Activated T-cell treated with anti-CD3 and anti-CD28 coated beads, Interleukin-2, amount 50 U/mL, for 24 hours (primary cell): ENCODE data around the gene LONP2.

Experiments used
- DNase-seq: peaks from one replicate; pipeline ENCODE4 v3.0.0-alpha.2; 2020
- H3K27ac Mint-ChIP-seq: 2 replicates; pipeline ENCODE4 v1.8.0; 2020; ENCODE audit warnings: mild to moderate bottlenecking, mixed read lengths
- H3K27me3 Mint-ChIP-seq: 2 replicates; pipeline ENCODE4 v1.8.0; 2020; ENCODE audit warnings: mixed read lengths
- H3K36me3 Mint-ChIP-seq: 2 replicates; pipeline ENCODE4 v1.8.0; 2020; ENCODE audit warnings: low read depth, mixed read lengths
- H3K4me1 Mint-ChIP-seq: 2 replicates; pipeline ENCODE4 v1.8.0; 2020; ENCODE audit warnings: low read depth, mixed read lengths
- H3K4me3 Mint-ChIP-seq: 2 replicates; pipeline ENCODE4 v1.8.0; 2020; ENCODE audit warnings: mild to moderate bottlenecking, moderate library complexity, mixed read lengths
- H3K9me3 Mint-ChIP-seq: 2 replicates; pipeline ENCODE4 v1.8.0; 2020; ENCODE audit warnings: mixed read lengths

The LONP2 gene

GRCh38 chr16:48256579-48257177 is 12.6 kb downstream of the LONP2 start:
- H3K9me3 Mint-ChIP-seq: no peaks in the 10 kb centered on the region
- peaks cover 5% of the 10 kb centered on the region for H3K4me1 Mint-ChIP-seq
- no peaks in the 10 kb centered on the region for H3K27me3 Mint-ChIP-seq
- peaks cover 91% of the 10 kb centered on the region for H3K36me3 Mint-ChIP-seq
- H3K27ac Mint-ChIP-seq: no peak overlapping the region
- H3K4me3 Mint-ChIP-seq: no peak overlapping the region
- DNase-seq: no peak

- peaks cover 4% of the 10 kb centered on the region for H3K4me1 Mint-ChIP-seq
- peaks cover 5% of the 10 kb centered on the region for H3K9me3 Mint-ChIP-seq
- H3K36me3 Mint-ChIP-seq: peaks cover 91% of the 10 kb centered on the region
- no peak overlapping the region for H3K27ac Mint-ChIP-seq
- DNase-seq: no peak
- H3K4me3 Mint-ChIP-seq: no peak overlapping the region
- no peaks in the 10 kb centered on the region for H3K27me3 Mint-ChIP-seq
Measured at GRCh38 chr16:48261569-48261968, 17.5 kb downstream of the LONP2 start.

GRCh38 chr16:48262631-48263030 is 18.5 kb downstream of the LONP2 start:
- Mint-ChIP-seq H3K9me3 (peaks cover 5% of the 10 kb centered on the region), H3K27ac (no peak overlapping the region), H3K4me1 (peaks cover 5% of the 10 kb centered on the region), H3K4me3 (no peak overlapping the region), H3K36me3 (peaks cover 89% of the 10 kb centered on the region), H3K27me3 (no peaks in the 10 kb centered on the region)
- DNase-seq: no peak

DNA sequence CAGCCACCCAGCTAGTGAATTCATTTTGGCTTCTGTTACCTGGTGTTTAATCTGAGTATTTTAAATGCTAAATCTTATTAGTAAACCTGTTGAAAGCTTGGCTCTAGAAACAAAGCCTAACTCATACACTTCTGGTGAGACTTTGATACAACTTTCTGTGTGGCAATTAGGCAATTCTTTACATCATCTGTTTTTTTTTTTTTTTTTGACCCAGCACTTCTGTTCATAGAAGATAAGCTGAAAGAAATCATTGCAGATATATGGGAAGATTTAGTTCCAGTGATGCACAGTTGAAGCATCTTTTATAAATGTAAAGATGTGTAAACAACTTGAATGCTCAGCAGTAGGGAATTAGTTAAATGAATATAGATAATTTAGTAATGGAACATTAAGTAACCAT is 24.9 kb downstream of the LONP2 start:
- Mint-ChIP-seq H3K4me1 (peaks cover 11% of the 10 kb centered on the region), H3K4me3 (no peak overlapping the region), H3K27me3 (no peaks in the 10 kb centered on the region), H3K27ac (no peak overlapping the region), H3K36me3 (peaks cover 73% of the 10 kb centered on the region), H3K9me3 (no peaks in the 10 kb centered on the region)
- DNase-seq: no peak

- Mint-ChIP-seq H3K27me3 (no peaks in the 10 kb centered on the region), H3K4me1 (peaks cover 8% of the 10 kb centered on the region), H3K27ac (no peak overlapping the region), H3K9me3 (no peaks in the 10 kb centered on the region), H3K36me3 (peaks cover 76% of the 10 kb centered on the region), H3K4me3 (no peak overlapping the region)
- no peak for DNase-seq
Measured at GRCh38 chr16:48271728-48272127, 27.6 kb downstream of the LONP2 start.

DNA sequence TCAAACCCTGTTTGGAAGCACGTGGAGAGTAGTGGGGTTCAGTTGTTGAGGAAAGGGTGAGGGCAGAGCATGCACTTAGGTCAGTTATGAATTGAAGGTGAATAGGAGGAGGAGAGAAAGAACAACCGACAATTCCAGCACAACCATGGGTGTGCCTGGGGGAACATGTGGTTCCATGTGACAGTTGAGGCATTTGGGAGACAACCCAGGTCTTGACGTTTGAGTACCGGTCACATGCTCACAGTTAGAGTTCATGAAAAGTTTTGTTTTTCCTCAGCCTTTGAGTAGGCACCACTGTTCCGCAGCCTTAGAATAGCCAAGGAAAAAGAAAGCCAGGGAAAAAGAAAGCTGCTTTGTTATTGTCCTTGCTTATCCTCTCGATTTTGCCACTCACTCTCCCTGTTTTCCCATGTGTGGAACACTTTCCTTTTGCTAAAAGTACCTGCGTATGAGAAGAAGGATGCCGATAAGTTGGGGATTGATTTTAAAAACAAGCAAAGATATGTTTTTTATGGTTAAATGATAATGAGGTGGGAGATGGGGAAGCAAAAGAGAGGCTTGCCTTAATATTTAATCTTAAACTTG is 28.8 kb downstream of the LONP2 start:
- H3K27ac Mint-ChIP-seq: no peak overlapping the region
- no peaks in the 10 kb centered on the region for H3K9me3 Mint-ChIP-seq
- peaks cover 4% of the 10 kb centered on the region for H3K4me1 Mint-ChIP-seq
- H3K36me3 Mint-ChIP-seq: peaks cover 81% of the 10 kb centered on the region
- H3K4me3 Mint-ChIP-seq: no peak overlapping the region
- DNase-seq: no peak
- H3K27me3 Mint-ChIP-seq: no peaks in the 10 kb centered on the region

GRCh38 chr16:48274476-48274875 is 30.4 kb downstream of the LONP2 start:
- DNase-seq: no peak
- H3K4me3 Mint-ChIP-seq: no peak overlapping the region
- no peaks in the 10 kb centered on the region for H3K27me3 Mint-ChIP-seq
- H3K4me1 Mint-ChIP-seq: peaks cover 6% of the 10 kb centered on the region
- H3K9me3 Mint-ChIP-seq: no peaks in the 10 kb centered on the region
- H3K36me3 Mint-ChIP-seq: peaks cover 87% of the 10 kb centered on the region
- H3K27ac Mint-ChIP-seq: no peak overlapping the region

DNA sequence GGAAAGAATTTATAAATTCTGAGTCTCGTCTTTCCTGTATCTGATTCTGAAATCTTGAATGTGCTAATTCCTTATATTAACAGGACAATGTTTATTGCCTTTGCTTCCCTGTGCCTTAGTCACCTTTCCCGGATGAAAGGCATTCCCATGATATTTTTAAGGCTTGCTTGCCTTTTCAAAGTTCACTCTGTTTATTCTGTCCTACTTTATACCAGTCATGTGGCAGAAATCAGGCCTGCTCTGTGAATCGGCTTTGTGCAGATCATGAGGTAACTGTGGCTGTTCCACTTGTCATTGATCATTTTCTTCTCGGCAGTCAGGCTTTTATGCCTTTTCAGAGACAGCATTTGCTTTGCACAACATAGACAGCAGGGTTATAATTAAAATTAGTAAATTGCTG is 32.0 kb downstream of the LONP2 start:
- no peak for DNase-seq
- H3K4me1 Mint-ChIP-seq: peaks cover 14% of the 10 kb centered on the region
- H3K9me3 Mint-ChIP-seq: no peaks in the 10 kb centered on the region
- H3K27me3 Mint-ChIP-seq: no peaks in the 10 kb centered on the region
- peaks cover 86% of the 10 kb centered on the region for H3K36me3 Mint-ChIP-seq
- H3K4me3 Mint-ChIP-seq: no peak overlapping the region
- no peak overlapping the region for H3K27ac Mint-ChIP-seq

DNA sequence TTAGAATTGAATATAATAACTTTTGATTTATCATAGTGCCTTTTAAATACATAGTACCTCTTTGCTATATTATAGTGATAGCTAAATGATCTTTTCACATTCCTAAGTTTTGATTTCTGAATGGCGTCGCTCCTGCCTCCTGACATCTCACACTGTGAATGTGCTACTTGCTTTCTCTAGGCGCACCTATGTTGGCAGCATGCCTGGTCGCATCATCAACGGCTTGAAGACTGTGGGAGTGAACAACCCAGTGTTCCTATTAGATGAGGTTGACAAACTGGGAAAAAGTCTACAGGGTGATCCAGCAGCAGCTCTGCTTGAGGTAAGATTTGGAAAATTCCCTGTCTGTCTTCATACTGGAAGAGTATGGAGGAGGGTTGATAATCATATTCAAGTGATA is 33.1 kb downstream of the LONP2 start:
- no peak for DNase-seq
- H3K9me3 Mint-ChIP-seq: no peaks in the 10 kb centered on the region
- peaks cover 14% of the 10 kb centered on the region for H3K4me1 Mint-ChIP-seq
- peaks cover 81% of the 10 kb centered on the region for H3K36me3 Mint-ChIP-seq
- H3K27me3 Mint-ChIP-seq: no peaks in the 10 kb centered on the region
- no peak overlapping the region for H3K27ac Mint-ChIP-seq
- H3K4me3 Mint-ChIP-seq: no peak overlapping the region

- no peak overlapping the region for H3K4me3 Mint-ChIP-seq
Measured at GRCh38 chr16:48279199-48279598, 35.1 kb downstream of the LONP2 start.

DNA sequence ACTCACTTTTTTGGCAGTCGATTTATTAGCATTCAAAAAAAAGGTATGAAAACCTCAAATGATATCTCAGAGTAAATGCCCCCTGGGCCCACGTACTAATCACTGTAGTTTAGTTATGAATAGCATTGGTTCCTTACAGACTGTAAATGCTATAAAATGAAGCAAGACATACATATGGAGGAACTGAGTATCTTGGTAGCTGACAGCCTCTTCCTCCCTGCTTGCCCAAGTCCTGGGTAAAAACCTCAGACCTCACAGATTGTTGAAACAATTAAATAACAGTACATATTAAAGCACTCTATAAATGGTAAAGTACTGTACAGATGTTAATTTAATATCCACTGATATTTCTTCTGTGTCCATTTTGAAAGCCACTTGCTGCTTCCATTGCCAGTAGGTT is 36.4 kb downstream of the LONP2 start:
- H3K9me3 Mint-ChIP-seq: peaks cover 5% of the 10 kb centered on the region
- DNase-seq: no peak
- peak overlapping the region; percentile 42 for H3K27ac Mint-ChIP-seq
- H3K27me3 Mint-ChIP-seq: no peaks in the 10 kb centered on the region
- peaks cover 82% of the 10 kb centered on the region for H3K36me3 Mint-ChIP-seq
- H3K4me1 Mint-ChIP-seq: peaks cover 29% of the 10 kb centered on the region
- H3K4me3 Mint-ChIP-seq: no peak overlapping the region

More at GRCh38 chr16:48279199-48279598, 35.1 kb downstream of the LONP2 start:
- Mint-ChIP-seq H3K27me3 (no peaks in the 10 kb centered on the region), H3K36me3 (peaks cover 83% of the 10 kb centered on the region), H3K9me3 (no peaks in the 10 kb centered on the region), H3K27ac (no peak overlapping the region), H3K4me1 (peaks cover 19% of the 10 kb centered on the region)
- no peak for DNase-seq

- DNase-seq: no peak
- Mint-ChIP-seq H3K4me3 (no peak overlapping the region), H3K9me3 (peaks cover 11% of the 10 kb centered on the region), H3K4me1 (peaks cover 31% of the 10 kb centered on the region), H3K27me3 (no peaks in the 10 kb centered on the region), H3K36me3 (peaks cover 83% of the 10 kb centered on the region), H3K27ac (no peak overlapping the region)
Measured at GRCh38 chr16:48282636-48283263, 38.6 kb downstream of the LONP2 start.

- no peaks in the 10 kb centered on the region for H3K27me3 Mint-ChIP-seq
- no peak overlapping the region for H3K4me3 Mint-ChIP-seq
- H3K27ac Mint-ChIP-seq: no peak overlapping the region
- peaks cover 24% of the 10 kb centered on the region for H3K4me1 Mint-ChIP-seq
- H3K9me3 Mint-ChIP-seq: peaks cover 11% of the 10 kb centered on the region
- H3K36me3 Mint-ChIP-seq: peaks cover 74% of the 10 kb centered on the region
- no peak for DNase-seq
Measured at GRCh38 chr16:48284772-48285409, 40.8 kb downstream of the LONP2 start.

DNA sequence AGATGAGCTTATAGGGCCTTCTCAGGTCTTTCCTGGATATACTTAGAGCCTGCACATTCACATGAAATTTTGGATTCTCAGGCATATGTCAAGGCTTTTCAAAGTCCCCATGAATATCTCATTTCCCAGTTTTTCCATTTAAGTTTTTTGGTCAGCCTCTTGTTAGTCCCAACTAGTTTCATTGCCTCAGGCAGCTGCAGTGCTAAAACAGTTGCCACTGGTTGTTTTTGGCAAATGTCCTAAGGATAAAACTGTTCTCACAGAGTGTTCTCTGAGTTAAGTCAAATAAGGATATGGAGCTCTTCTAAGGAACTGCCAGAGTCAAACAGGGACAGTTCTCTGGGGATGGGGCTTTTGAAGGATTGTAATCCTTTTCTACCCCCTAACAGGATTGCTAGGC is 43.1 kb downstream of the LONP2 start:
- peaks cover 84% of the 10 kb centered on the region for H3K36me3 Mint-ChIP-seq
- DNase-seq: no peak
- no peak overlapping the region for H3K27ac Mint-ChIP-seq
- H3K27me3 Mint-ChIP-seq: no peaks in the 10 kb centered on the region
- H3K4me1 Mint-ChIP-seq: peaks cover 20% of the 10 kb centered on the region
- no peak overlapping the region for H3K4me3 Mint-ChIP-seq
- peaks cover 11% of the 10 kb centered on the region for H3K9me3 Mint-ChIP-seq

GRCh38 chr16:48291303-48291702 is 47.2 kb downstream of the LONP2 start:
- Mint-ChIP-seq H3K36me3 (peaks cover 82% of the 10 kb centered on the region), H3K4me1 (peaks cover 2% of the 10 kb centered on the region), H3K4me3 (no peak overlapping the region), H3K27me3 (no peaks in the 10 kb centered on the region), H3K27ac (no peak overlapping the region), H3K9me3 (peaks cover 3% of the 10 kb centered on the region)
- no peak for DNase-seq
